A673 (cell line): ENCODE results near the gene SPEM1.

Experiments used
- CTCF ChIP-seq: fragments of 300-800, 200-600 bp; sonication (generic); conservative IDR thresholded peaks from 2 replicates; pipeline ENCODE4 v1.5.1; 2017; ENCODE audit warnings: low read depth, mild to moderate bottlenecking, antibody characterized with exemption, low read length, moderate library complexity, mixed read lengths
- EZH2 ChIP-seq: fragments of 200-600 bp; sonication (generic); IDR thresholded peaks from 2 replicates; pipeline ENCODE4 v1.6.1; 2017; ENCODE audit warnings: borderline replicate concordance, low read depth, mild to moderate bottlenecking, mixed read lengths, antibody characterized with exemption, low read length; ENCODE audit not compliant: poor library complexity, severe bottlenecking

- TF ChIP-seq CTCF (0 out of 2 replicates have a peak, but pooled peaks have one; percentile 3), EZH2 (no peak)
Observed at GRCh38 chr17:7441266-7441665, 21.1 kb downstream of the SPEM1 start.
